Kidney tubule cell (primary cell): ENCODE data around the gene CEMIP.

ENCODE experiments used
- DNase-seq: peaks from one replicate; pipeline ENCODE4 v3.0.0-alpha.2; 2018; ENCODE audit warnings: low spot score

The CEMIP gene

DNA sequence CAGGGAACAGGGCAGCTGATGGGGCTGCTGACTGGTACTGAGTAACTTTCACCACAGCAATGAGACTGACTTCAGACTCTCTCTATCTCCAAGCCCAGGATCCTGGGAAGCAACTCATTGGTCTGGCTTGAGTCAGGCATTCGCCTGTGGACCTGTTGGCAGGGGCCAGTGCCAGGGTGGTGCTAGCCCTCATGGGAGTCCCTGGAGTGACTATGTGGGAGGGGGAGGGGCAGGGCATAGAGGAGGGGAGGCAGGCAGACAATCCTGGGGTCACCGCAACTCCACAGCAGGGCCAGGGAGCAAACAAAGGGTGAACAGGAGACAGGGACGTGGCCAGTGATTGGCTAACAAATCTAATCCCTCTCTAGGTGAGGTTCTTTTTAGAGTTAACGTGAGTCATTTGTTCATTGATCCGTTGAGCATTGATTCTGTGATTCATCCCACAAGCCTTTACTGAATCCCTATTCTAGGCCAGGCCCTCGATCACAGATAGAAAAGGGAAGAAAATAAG lies 71.8 kb downstream of the CEMIP start:
- peak; percentile 98 for DNase-seq

DNA sequence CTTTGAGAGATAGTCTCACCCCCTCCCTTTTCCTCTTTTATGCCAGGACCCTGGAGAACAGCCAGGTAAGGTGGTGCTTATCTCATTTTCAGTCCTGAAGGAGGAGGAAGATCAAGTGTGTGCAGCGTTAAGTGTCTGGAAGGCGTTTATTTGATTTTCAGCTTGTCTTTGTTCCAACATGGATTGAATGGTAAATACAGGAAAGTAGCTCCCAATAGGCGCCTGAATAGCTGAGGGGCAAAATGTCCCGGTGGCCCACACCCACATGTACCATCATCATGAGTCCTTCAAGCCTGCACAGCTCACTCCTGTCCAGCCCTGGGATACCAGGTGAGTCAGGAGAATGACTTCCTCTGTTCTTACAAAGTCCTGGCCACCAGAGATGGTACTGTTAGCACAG lies 73.5 kb downstream of the CEMIP start:
- DNase-seq, result peak; percentile 56

DNA sequence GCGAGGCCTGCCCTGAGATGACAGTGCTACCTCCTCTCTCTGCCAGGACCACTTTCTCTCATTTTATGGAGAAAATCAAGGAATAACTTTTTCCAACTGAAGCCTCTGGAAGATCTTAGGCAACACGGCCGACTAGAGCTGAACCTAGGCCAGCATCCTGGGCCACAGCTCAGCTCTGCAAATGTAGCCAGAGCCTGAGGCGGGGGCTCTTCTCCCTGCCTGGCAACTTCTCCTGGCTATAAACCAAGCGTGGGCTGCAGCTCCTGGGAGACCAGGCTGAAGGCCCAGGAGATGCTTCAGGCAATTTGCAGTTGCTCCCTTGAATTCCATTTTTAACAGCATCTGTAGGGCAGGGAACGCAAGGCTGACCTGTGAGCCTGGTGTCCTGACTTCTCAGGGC lies 74.9 kb downstream of the CEMIP start:
- DNase-seq, result no peak

- no peak for DNase-seq
These were observed 76.0 kb downstream of the CEMIP start for GRCh38 chr15:80855206-80855605.

GRCh38 chr15:80856400-80856799 lies 77.2 kb downstream of the CEMIP start:
- DNase-seq, result peak; percentile 13

- DNase-seq, result peak; percentile 59
These were observed 77.7 kb downstream of the CEMIP start for GRCh38 chr15:80856809-80857377.

- DNase-seq, result no peak
These were observed 82.6 kb downstream of the CEMIP start for GRCh38 chr15:80861731-80862170.

DNA sequence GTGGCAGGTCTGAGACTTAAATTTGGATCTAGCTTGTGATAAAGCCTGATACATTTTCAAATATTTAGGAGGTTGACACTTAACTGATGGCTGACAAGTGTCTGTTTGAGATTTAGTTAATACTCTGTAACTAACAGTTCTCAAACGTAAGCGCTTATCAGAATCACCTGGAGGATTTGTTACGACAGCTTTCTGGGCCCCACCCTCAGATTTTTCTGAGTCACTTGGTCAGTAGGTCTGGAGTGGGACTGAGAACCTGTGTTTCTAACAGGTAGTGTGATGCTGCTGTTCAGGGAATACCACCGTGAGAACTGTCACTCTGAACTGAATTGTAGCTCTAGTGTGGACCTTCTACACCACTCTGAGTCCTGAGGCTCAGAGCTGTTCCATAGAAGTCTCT lies 85.5 kb downstream of the CEMIP start:
- no peak for DNase-seq

DNA sequence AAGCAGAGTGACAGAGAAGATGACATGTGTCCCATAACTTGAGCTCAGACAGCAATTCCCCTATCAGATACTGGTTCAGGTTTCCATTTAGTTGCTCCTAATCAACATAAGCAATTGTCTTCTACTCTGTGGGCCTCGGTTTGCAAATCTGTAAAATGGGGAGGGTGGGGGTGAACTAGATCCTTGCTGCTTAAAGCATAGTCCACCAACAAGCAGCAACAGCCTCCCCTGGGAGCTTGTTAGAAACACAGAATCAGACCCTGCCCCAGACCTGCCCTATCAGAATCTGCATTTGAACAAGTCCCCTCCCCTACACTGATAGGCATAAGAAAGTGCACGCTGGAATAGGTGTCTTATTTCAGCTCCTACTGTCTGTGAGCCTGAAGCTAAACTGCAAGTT lies 87.8 kb downstream of the CEMIP start:
- no peak for DNase-seq

GRCh38 chr15:80870366-80870765 lies 91.2 kb downstream of the CEMIP start:
- DNase-seq, result no peak

DNA sequence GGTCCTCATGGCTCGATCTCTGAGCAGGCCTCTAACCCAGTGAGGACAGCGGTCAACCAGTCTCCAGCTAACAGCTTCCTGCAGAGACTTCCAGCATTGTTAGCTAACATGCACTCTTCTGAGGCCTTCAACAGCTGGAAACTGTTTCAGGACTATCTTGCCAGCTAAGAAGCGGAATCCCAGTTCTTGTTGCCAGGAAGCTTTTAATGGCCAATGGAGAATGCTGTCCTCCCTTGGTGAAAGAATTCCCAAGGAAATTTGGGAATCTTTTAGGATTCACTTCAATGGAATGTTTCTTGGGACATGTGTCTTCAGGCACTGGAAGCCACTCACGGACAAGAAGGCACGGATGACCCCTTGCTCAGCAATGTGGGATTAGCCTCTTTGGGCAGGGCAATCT lies 91.7 kb downstream of the CEMIP start:
- no peak for DNase-seq

- DNase-seq, result no peak
These were observed 92.7 kb downstream of the CEMIP start for GRCh38 chr15:80871858-80872257.

DNA sequence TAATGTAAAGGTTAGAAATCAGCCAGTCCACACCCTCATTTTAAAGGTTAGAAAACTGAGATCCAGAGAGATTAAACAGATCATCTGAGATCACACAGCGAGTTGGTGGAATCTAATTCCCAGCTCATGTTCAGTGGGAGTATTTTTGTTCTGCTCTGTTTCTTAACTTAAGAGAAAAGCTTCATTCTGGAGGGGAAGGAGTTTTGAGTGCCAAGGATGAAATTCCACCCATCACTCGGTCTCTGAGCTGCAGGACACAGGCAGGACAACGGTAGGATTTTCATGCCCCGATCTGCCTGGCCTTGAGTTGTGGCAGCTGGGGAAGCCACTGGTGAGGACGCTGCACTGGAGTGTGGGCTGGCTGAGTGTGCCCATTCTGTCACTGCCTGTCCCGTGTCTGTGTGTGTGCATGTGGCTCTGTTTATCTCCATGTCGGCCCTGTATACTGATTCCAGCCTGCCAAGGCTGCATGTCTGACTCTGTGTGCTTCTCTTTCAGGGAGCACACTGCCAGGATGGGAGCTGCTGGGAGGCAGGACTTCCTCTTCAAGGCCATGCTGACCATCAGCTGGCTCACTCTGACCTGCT lies 94.3 kb downstream of the CEMIP start:
- no peak for DNase-seq

DNA sequence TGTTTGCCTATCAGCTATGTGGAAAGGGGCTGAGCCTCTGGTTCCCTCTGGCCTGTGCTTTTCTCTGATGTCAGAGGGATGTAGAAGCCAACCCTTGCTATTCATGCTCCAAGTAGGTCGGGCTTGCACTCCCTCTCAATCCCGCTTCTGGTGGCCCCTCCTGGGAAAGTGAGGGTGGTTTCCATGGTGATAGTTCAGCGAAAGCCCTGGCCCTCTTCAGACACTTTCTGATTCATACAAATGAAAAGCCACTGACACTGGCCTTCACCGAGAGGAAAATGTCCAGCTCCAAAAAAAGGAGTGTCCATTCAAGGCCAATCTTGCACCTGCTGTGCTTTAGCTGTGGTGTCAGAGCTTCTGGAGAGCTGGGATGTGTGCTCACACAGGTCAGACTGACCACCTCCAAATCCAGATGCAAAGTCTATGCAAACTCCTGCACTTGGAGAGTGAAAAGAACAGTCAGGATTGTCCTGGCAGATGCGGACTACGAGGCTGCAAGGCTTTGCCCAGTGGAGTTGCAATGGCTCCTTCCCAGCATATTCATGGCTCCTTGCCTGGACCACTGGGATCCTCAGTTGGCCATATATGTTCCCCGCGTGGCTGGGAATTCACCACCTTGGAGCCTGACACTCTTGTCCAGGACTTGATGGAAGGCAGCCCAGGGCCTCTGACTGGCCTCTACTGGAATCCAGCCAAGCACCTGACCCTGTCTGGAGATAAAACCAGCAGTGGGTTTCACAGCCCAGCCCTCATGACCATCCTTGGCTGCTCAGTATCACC lies 96.6 kb downstream of the CEMIP start:
- no peak for DNase-seq

DNA sequence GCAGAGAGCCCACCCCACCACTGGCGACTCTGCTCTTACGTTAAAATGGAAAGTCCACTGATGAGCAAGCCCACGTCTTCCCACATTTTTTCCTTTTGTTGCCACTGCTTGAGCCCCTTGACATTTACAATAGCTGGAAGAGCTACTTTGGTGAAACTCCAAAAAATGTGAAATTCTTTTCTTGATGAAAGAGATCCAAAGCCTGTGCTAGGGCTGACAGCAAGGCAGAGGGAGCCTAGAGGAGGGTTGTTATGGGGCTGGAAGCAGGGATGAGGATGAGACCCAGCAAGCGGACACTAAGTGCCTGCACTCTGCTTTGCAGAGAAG lies 97.1 kb downstream of the CEMIP start:
- DNase-seq, result no peak

- peak; percentile 14 for DNase-seq
These were observed 99.2 kb downstream of the CEMIP start for GRCh38 chr15:80878242-80878866.

- DNase-seq, result no peak
These were observed 99.7 kb downstream of the CEMIP start for GRCh38 chr15:80878867-80879250.

DNA sequence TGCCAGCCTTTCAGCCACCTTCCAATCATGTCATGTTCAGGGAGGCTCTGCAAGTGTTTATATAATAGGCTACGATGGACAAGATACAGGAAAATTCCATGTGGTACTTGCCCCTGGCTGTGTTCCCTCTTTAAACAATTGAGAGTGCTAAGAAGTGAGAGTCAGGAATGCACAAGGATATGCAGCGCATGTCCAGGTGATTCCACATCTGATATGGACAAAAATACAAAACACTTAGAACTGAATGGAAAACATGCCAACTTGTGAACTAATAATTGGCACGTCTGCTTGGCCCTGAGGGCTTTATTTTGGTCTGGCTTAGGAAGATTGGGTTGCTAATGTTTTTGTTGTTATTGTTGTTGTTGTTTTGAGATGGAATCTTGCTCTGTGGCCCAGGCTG lies 100.9 kb downstream of the CEMIP start:
- no peak for DNase-seq

- DNase-seq, result no peak
These were observed 104.5 kb downstream of the CEMIP start for GRCh38 chr15:80883641-80884040.

DNA sequence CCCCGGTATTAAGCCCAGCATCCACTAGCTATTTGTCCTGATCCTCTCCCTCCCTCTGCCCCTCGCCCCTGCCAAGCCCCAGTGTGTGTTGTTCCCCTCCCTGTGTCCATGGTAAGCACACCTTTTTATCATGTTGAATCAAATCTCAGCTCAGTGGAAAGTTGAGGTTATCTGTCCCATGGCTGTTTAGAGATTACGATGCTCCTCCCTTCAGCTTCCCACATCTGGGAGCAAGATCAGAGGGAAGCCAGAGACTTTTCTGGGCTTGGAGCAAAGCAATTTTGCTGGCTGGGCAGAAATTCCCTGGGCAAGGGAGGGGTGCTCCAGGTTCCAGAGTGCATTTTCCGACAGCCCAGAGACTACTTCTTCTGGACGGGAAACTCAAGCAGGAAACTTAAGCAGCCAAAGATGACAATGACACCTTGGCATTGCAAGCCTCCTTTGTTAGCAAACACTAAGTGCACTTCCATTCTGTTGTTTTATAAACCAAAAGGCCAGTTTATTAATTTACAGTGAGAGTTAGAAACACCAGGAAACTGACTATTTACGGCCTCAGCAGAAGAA lies 105.9 kb downstream of the CEMIP start:
- no peak for DNase-seq

DNA sequence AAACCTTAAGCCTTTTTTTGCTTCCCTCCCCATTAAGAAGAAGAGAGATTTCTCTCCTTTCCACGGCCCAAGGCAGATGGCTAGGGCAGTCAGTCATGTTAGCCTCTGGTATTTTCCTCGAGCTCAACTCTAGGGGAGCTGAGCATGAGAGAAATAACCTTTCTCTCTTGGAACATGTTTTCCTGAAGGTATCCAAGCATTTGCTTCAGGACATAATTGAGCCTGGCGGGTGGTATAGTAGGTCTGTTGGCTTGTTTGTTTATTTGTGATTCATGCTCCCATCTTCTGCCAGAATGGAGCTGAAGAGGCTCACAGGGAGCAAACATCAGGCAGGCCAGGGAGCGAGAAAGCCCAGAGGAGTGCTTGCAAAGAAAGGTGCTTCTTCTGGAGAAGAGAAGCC lies 108.0 kb downstream of the CEMIP start:
- DNase-seq, result no peak

DNA sequence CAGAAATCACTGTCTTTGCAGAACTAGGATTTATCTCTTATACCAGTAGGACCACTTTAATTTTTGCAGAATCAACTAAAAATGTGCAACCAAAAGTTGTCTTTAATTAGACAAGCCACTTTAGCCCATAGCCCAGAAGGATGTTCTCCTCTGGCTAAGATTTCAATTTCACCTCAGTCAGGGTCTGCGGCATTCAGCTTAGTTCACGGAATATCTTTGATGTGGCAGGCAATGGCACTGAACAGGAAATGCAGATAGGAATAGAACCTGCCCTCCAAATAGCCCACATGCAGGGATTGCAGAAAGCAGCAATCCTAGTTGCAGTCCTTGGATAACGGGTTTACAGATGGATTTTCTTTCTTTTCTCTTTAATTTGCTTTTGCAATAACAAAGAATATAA lies 109.7 kb downstream of the CEMIP start:
- no peak for DNase-seq
